GM23338 (cell line): Measurements from ENCODE around the gene ZNF609.

Experiments
- CTCF ChIP-seq, 2 experiments: fragments of 200-600 bp in 1 of 2; sonication (generic) in 1 of 2; conservative IDR thresholded peaks; 2 replicates each; pipeline versions ENCODE4 v1.5.1 to v1.6.1; 2016 to 2017; ENCODE audit warnings: antibody characterized with exemption in 2 of 2, low read depth in 2 of 2, mild to moderate bottlenecking in 2 of 2, moderate library complexity in 1 of 2
- EZH2 ChIP-seq: fragments of 200-600 bp; sonication (generic); IDR thresholded peaks from one replicate; pipeline ENCODE4 v1.8.0; 2017; ENCODE audit warnings: antibody characterized with exemption, mild to moderate bottlenecking, low read depth; ENCODE audit not compliant: unreplicated experiment
- EZH2phosphoT487 ChIP-seq: fragments of 200-600 bp; sonication (generic); IDR thresholded peaks from one replicate; pipeline ENCODE4 v1.8.1; 2018; ENCODE audit warnings: antibody characterized with exemption; ENCODE audit not compliant: unreplicated experiment
- JUNB ChIP-seq: IDR thresholded peaks from one replicate; pipeline ENCODE4 v1.6.1; 2016; ENCODE audit warnings: antibody characterized with exemption; ENCODE audit not compliant: unreplicated experiment
- NANOG ChIP-seq: IDR thresholded peaks from 2 replicates; pipeline ENCODE4 v1.6.1; 2016; ENCODE audit warnings: antibody characterized with exemption, borderline replicate concordance
- POLR2AphosphoS5 ChIP-seq: IDR thresholded peaks from 2 replicates; pipeline ENCODE4 v1.6.1; 2016; ENCODE audit warnings: antibody characterized with exemption, low read depth
- REST ChIP-seq: IDR thresholded peaks from one replicate; pipeline ENCODE4 v1.6.1; 2018; ENCODE audit warnings: antibody characterized with exemption; ENCODE audit not compliant: unreplicated experiment
- ZNF114 ChIP-seq: fragments of 250-450 bp; sonication (Bioruptor Pico); IDR thresholded peaks from 2 replicates; pipeline ENCODE4 v1.5.0; 2020; ENCODE audit warnings: mild to moderate bottlenecking, moderate library complexity

- no peak for TF ChIP-seq CTCF (conservative IDR thresholded peaks at IDR 0.05; ENCODE audit: low read depth in 2 of 2)
- no peak for TF ChIP-seq REST
- TF ChIP-seq POLR2AphosphoS5, result no peak; the same call in 1 of the 2 replicates
- no peak for TF ChIP-seq EZH2phosphoT487
- no peak for TF ChIP-seq JUNB
- no peak for TF ChIP-seq NANOG
- no peak for TF ChIP-seq EZH2
- no peak for TF ChIP-seq ZNF114 (CRISPR knock-in tag)
Observed at GRCh38 chr15:64691896-64692565, 231.7 kb downstream of the ZNF609 start.
